Brain microvascular endothelial cell (primary cell): ENCODE measurements around the gene EEF2.

ENCODE experiments used
- DNase-seq: peaks from one replicate; pipeline ENCODE4 v3.0.0-alpha.2; 2020
- H3K27ac ChIP-seq: fragments of 250-450 bp; sonication (Bioruptor Pico); 2 replicates; pipeline ENCODE4 v1.5.1; 2020; ENCODE audit warnings: mild to moderate bottlenecking, moderate library complexity
- H3K27me3 ChIP-seq: fragments of 250-450 bp; sonication (Bioruptor Pico); replicated peaks from 2 replicates; pipeline ENCODE4 v1.5.1; 2020; ENCODE audit warnings: mild to moderate bottlenecking
- H3K36me3 ChIP-seq: fragments of 250-450 bp; sonication (Bioruptor Pico); replicated peaks from 2 replicates; pipeline ENCODE4 v1.5.1; 2020; ENCODE audit warnings: mild to moderate bottlenecking
- H3K4me3 ChIP-seq: 2 replicates; pipeline ENCODE4 v1.5.1; 2011; ENCODE audit warnings: low read depth, mild to moderate bottlenecking, control low read depth, low read length, moderate library complexity
- in situ Hi-C: cut with HindIII; loops from 2 replicates; pipeline ENCODE4 v1.10.0; 2017; ENCODE audit warnings: low sequenced_read_pairs, low pct_ligation_motif_present
- TF ChIP-seq, protein P1 (sequence below): IDR thresholded peaks from 2 replicates; pipeline ENCODE4 v1.5.1; 2011; ENCODE audit warnings: low read depth, mild to moderate bottlenecking, moderate library complexity, low read length, control low read depth, inconsistent platforms; ENCODE audit errors: missing control alignments

The EEF2 gene

DNA sequence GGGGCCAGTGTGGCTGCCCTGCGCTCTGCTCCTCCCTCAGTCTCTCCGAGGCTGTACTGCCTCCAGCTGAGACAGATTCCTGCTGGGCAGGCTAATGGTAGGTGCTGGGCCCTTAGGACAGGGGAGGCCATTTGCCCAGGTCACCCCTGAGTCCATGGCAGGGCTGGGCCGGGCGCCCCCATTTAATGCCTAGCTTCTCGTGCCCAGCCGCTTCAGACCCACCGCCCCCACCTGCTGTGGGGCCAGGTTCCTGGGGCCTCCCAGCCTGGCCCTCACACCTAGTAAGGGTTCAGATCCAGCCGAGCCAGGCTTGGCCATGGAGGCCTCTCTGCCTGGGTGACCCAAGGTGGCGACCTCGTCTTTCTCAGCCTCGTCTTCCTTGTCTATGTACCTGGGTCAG lies 40.1 kb upstream of the EEF2 start:
- DNase-seq = no peak
- no peak overlapping the region for H3K4me3 ChIP-seq
- H3K27me3 ChIP-seq = no peaks in the 10 kb centered on the region
- H3K27ac ChIP-seq = no peak overlapping the region
- TF ChIP-seq, protein P1, sequence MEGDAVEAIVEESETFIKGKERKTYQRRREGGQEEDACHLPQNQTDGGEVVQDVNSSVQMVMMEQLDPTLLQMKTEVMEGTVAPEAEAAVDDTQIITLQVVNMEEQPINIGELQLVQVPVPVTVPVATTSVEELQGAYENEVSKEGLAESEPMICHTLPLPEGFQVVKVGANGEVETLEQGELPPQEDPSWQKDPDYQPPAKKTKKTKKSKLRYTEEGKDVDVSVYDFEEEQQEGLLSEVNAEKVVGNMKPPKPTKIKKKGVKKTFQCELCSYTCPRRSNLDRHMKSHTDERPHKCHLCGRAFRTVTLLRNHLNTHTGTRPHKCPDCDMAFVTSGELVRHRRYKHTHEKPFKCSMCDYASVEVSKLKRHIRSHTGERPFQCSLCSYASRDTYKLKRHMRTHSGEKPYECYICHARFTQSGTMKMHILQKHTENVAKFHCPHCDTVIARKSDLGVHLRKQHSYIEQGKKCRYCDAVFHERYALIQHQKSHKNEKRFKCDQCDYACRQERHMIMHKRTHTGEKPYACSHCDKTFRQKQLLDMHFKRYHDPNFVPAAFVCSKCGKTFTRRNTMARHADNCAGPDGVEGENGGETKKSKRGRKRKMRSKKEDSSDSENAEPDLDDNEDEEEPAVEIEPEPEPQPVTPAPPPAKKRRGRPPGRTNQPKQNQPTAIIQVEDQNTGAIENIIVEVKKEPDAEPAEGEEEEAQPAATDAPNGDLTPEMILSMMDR = no peak
- H3K36me3 ChIP-seq = peaks cover 17% of the 10 kb centered on the region
- in situ Hi-C loops = no loop called here

DNA sequence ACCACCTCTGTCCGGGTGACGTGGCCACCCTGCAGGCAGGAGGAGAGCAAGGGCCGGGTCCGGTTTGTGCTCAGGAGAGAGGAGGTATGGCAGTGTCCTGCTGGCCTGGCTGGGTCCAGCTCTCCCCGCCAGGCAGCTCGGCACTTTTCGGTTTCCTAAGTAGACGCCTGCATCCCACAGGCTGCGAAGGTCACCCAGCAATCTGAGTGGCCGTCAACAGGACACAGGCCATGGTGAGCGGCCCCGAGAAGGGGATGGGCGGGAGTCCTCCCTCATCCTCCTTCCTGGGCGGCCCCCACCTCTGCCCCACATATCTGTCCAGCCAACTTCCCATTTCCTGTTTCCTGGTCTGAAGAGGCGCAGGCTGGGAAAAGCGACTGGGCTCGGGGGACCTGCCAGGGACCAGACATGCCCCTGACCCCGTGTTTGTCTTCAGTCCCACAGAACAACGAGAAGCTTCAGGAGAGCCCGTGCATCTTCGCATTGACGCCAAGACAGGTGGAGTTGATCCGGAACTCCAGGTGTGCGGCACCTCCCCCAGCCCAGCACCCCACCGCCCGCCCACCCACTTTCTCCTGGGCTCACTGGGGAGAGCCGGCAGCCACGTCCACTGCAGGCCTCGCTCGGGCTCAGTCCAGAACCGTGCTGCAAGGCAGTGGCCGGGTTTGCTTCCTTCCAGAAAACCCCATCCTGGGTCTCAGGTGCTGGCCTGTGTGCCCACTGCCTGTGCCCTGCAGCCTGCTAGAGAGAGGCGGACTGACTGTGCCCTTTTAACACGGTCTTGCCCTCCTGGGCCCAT lies 38.5 kb upstream of the EEF2 start:
- Histone ChIP-seq H3K4me3 (no peak overlapping the region), H3K36me3 (peaks cover 8% of the 10 kb centered on the region), H3K27ac (no peak overlapping the region), H3K27me3 (no peaks in the 10 kb centered on the region)
- in situ Hi-C loops = no loop called here
- TF ChIP-seq, protein P1 = no peak
- DNase-seq = no peak

DNA sequence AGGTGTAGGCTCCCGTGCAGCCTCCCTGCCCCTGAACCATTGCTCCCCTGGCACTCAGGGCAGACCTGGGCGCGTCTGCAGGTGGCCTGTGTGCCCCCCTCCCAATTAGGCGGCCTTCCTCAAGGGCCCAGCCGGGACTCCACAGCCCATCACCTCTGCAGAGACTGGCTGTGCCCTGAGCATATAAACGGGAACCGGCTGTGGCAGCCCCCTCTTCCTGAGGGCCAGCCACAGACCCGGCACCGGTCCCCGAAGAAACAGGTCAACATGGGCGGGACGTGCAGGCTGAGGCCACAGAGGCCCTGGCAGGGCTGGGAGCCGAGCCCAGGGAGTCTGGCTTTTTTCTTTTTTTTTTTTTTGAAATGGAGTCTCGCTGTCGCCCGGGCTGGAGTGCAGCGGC lies 34.3 kb upstream of the EEF2 start:
- no peak for DNase-seq
- H3K36me3 ChIP-seq = peaks cover 16% of the 10 kb centered on the region
- H3K4me3 ChIP-seq = no peak overlapping the region
- H3K27ac ChIP-seq = no peak overlapping the region
- in situ Hi-C loops = no loop called here
- no peaks in the 10 kb centered on the region for H3K27me3 ChIP-seq
- TF ChIP-seq, protein P1 = no peak

DNA sequence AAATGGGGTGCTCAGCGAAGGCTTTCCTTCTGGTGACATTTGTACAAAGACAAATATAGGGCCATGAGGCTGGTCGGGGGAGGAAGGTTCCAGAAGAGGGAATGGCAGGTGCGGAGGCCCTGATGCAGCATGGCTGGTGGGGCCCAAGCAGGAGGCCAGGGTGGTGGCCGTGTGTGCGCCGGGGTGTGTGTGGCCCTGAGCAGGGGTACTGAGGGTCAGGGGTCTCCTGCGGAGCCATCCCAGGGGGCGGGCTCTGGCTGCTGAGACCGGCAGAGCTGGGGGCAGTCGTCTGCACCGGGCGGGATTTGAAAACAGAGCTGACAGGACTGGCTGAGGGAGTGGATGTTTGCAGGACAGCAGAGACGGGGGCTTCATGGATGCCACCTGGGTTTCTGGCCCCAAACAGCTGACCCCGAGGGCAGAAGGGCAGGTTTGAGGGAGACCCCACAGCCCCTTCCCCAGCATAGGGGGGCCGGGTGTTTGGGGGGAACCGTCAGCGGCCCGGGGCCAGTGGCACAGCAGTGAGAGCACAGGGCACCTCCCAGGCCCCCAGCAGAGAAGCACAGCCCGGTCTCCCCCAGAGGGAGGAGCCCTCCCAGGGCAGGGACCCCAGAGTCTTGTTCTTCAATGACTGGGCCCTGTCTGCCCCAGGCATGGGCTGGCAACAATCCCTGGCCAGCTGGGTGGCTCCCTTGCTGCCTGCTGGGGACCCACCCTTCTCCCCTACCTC lies 33.7 kb upstream of the EEF2 start:
- no peak for DNase-seq
- H3K27me3 ChIP-seq = no peaks in the 10 kb centered on the region
- no peak overlapping the region for H3K27ac ChIP-seq
- H3K36me3 ChIP-seq = peaks cover 22% of the 10 kb centered on the region
- TF ChIP-seq, protein P1 = no peak
- no peak overlapping the region for H3K4me3 ChIP-seq
- in situ Hi-C loops = no loop called here

DNA sequence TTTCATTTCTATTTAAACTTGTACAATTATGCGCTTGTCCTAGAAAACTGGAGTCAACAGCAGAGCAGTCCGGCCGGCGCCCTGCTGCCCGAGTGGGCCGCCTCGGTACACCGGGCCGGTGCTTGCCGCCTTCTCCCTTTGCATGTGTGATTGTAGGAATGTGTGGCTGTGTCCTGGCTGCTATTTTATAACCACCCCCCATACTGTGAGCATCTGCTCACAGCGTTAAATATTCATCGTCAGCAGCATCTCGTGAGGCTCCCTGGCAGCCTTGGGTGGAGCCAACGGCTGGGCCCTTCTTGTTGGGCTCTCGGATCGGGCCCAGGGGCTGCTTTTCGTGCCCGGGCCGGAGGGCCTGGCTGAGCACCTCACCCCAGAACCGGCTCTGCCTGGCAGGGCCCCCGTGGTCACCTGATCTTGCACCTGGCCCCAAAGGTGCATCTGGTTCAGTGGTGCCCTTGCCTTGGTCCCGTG lies 32.9 kb upstream of the EEF2 start:
- Histone ChIP-seq H3K4me3 (no peak overlapping the region), H3K36me3 (peaks cover 28% of the 10 kb centered on the region), H3K27ac (no peak overlapping the region), H3K27me3 (no peaks in the 10 kb centered on the region)
- in situ Hi-C loops = no loop called here
- TF ChIP-seq, protein P1 = no peak
- no peak for DNase-seq
